ENCODE results near the gene MAEA. TPM values are rescaled to one million over a fixed set of nuclear protein-coding genes. Genes with fewer than 3 reads are reported as not detected.

MAEA gene
- total RNA-seq, 1 donor, result 70.6 TPM

GRCh38 chr4:1339489-1339888, 49.8 kb downstream of the MAEA start:
- peaks cover 6% of the 10 kb centered on the region for H3K4me1 ChIP-seq (ENCODE audit: insufficient read depth, low read length)
- H3K27ac ChIP-seq (ENCODE audit: low read depth, low read length), result no peak overlapping the region
- DNase-seq (ENCODE audit: insufficient read length, low spot score, missing footprints), result no peak
- H3K36me3 ChIP-seq (ENCODE audit: insufficient read depth, low read length), result peaks cover 58% of the 10 kb centered on the region
- no peaks in the 10 kb centered on the region for H4K20me1 ChIP-seq (ENCODE audit: insufficient read depth, low read length)
- H2AFZ ChIP-seq (ENCODE audit: low read length), result no peak overlapping the region
- no peaks in the 10 kb centered on the region for H3K27me3 ChIP-seq (ENCODE audit: insufficient read depth, low read length)
- TF ChIP-seq CTCF (IDR thresholded peaks at IDR 0.05; ENCODE audit: extremely low read depth, low read depth, low read length), result no peak
- H3K4me3 ChIP-seq (ENCODE audit: insufficient read depth, low read length), result no peak overlapping the region
- H3K9me3 ChIP-seq (ENCODE audit: low read depth, low read length), result peaks cover 2% of the 10 kb centered on the region
- no peak overlapping the region for H3K4me2 ChIP-seq (ENCODE audit: insufficient read depth, low read length)
- H3K79me2 ChIP-seq (ENCODE audit: insufficient read depth, low read length), result peaks cover 23% of the 10 kb centered on the region

GRCh38 chr4:1340181-1340747, 50.6 kb downstream of the MAEA start:
- no peak overlapping the region for H2AFZ ChIP-seq (ENCODE audit: low read length)
- no peak overlapping the region for H3K4me2 ChIP-seq (ENCODE audit: insufficient read depth, low read length)
- peaks cover 11% of the 10 kb centered on the region for H3K4me1 ChIP-seq (ENCODE audit: insufficient read depth, low read length)
- no peak for TF ChIP-seq CTCF (IDR thresholded peaks at IDR 0.05; ENCODE audit: extremely low read depth, low read depth, low read length)
- no peak overlapping the region for H3K4me3 ChIP-seq (ENCODE audit: insufficient read depth, low read length)
- peaks cover 50% of the 10 kb centered on the region for H3K36me3 ChIP-seq (ENCODE audit: insufficient read depth, low read length)
- peaks cover 25% of the 10 kb centered on the region for H3K79me2 ChIP-seq (ENCODE audit: insufficient read depth, low read length)
- peaks cover 3% of the 10 kb centered on the region for H4K20me1 ChIP-seq (ENCODE audit: insufficient read depth, low read length)
- H3K9me3 ChIP-seq (ENCODE audit: low read depth, low read length), result peaks cover 2% of the 10 kb centered on the region
- DNase-seq (ENCODE audit: insufficient read length, low spot score, missing footprints), result no peak
- no peak overlapping the region for H3K27ac ChIP-seq (ENCODE audit: low read depth, low read length)
- H3K27me3 ChIP-seq (ENCODE audit: insufficient read depth, low read length), result no peaks in the 10 kb centered on the region

- Histone ChIP-seq H3K4me2 (ENCODE audit: insufficient read depth, low read length) (no peak overlapping the region), H2AFZ (ENCODE audit: low read length) (no peak overlapping the region), H4K20me1 (ENCODE audit: insufficient read depth, low read length) (peaks cover 3% of the 10 kb centered on the region), H3K4me3 (ENCODE audit: insufficient read depth, low read length) (no peak overlapping the region), H3K79me2 (ENCODE audit: insufficient read depth, low read length) (peaks cover 28% of the 10 kb centered on the region), H3K27ac (ENCODE audit: low read depth, low read length) (no peak overlapping the region), H3K9me3 (ENCODE audit: low read depth, low read length) (peaks cover 2% of the 10 kb centered on the region), H3K27me3 (ENCODE audit: insufficient read depth, low read length) (no peaks in the 10 kb centered on the region), H3K36me3 (ENCODE audit: insufficient read depth, low read length) (peaks cover 50% of the 10 kb centered on the region), H3K4me1 (ENCODE audit: insufficient read depth, low read length) (peaks cover 14% of the 10 kb centered on the region)
- TF ChIP-seq CTCF (IDR thresholded peaks at IDR 0.05; ENCODE audit: extremely low read depth, low read depth, low read length), result no peak
- no peak for DNase-seq (ENCODE audit: insufficient read length, low spot score, missing footprints)
Observed at GRCh38 chr4:1340861-1341260, 51.2 kb downstream of the MAEA start.

- H3K4me1 ChIP-seq (ENCODE audit: insufficient read depth, low read length), result peaks cover 15% of the 10 kb centered on the region
- H3K36me3 ChIP-seq (ENCODE audit: insufficient read depth, low read length), result peaks cover 39% of the 10 kb centered on the region
- H4K20me1 ChIP-seq (ENCODE audit: insufficient read depth, low read length), result peaks cover 3% of the 10 kb centered on the region
- peak; percentile 91 for DNase-seq (ENCODE audit: insufficient read length, low spot score, missing footprints)
- no peak overlapping the region for H3K4me3 ChIP-seq (ENCODE audit: insufficient read depth, low read length)
- no peak overlapping the region for H3K27ac ChIP-seq (ENCODE audit: low read depth, low read length)
- H2AFZ ChIP-seq (ENCODE audit: low read length), result no peak overlapping the region
- no peak for TF ChIP-seq CTCF (IDR thresholded peaks at IDR 0.05; ENCODE audit: extremely low read depth, low read depth, low read length)
- H3K9me3 ChIP-seq (ENCODE audit: low read depth, low read length), result no peaks in the 10 kb centered on the region
- peaks cover 35% of the 10 kb centered on the region for H3K79me2 ChIP-seq (ENCODE audit: insufficient read depth, low read length)
- no peak overlapping the region for H3K4me2 ChIP-seq (ENCODE audit: insufficient read depth, low read length)
- H3K27me3 ChIP-seq (ENCODE audit: insufficient read depth, low read length), result no peaks in the 10 kb centered on the region
Observed at GRCh38 chr4:1342003-1342402, 52.3 kb downstream of the MAEA start.
